KOPT-K1 (cell line): ENCODE results near the gene MCUR1.

Source experiments
- H3K27ac ChIP-seq: fragments of 200-600 bp; sonication (generic); 2 replicates; pipeline ENCODE4 v1.5.1; 2016; ENCODE audit warnings: antibody characterized with exemption, mild to moderate bottlenecking, low read depth, low read length; ENCODE audit not compliant: poor library complexity, severe bottlenecking
- H3K36me3 ChIP-seq: fragments of 200-600 bp; sonication (generic); 2 replicates; pipeline ENCODE4 v1.5.1; 2017; ENCODE audit warnings: antibody characterized with exemption, mild to moderate bottlenecking, low read length, moderate library complexity; ENCODE audit not compliant: insufficient read depth
- H3K9me3 ChIP-seq: fragments of 200-600 bp; sonication (generic); 2 replicates; pipeline ENCODE4 v1.5.1; 2017; ENCODE audit warnings: antibody characterized with exemption, low read length, mild to moderate bottlenecking; ENCODE audit not compliant: insufficient read depth, poor library complexity, severe bottlenecking

MCUR1 gene

DNA sequence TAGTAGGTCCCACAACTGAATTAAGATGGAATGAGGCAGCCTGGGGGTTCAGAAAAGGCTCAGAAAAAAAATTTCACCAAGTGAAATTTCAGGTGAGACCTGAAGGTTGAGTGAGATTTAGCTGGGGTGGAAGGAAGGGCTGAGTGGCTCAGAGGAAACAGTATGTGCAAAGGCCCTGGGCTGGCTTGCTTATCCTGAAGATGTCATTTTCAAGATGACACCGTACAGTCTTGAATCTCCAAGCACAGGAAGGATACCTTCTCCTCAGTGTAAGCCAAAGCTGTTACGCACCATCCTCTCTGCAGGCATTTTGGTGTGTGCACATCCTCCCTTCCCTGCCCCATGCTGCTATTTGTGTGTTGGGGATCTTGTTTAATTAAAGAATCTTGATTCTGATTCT, 59.7 kb downstream of the MCUR1 start:
- no peaks in the 10 kb centered on the region for H3K9me3 ChIP-seq
- no peak overlapping the region for H3K27ac ChIP-seq
- H3K36me3 ChIP-seq = no peaks in the 10 kb centered on the region

DNA sequence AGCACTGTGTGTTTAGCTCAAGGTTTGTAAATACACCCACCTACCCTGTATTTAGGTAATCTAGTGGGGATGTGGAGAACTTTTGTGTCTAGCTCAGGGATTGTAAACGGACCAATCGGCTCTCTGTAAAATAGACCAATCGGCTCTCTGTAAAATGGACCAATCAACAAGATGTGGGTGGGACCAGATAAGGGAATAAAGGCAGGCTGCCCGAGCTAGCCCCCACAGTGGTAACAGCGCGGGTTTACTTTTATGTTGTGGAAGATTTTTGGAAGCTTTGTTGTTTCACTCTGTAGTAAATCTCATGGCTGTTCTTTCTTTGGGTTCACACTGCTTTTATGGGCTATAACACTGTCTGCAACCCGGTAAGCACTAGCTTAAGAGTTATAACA, 70.6 kb downstream of the MCUR1 start:
- Histone ChIP-seq H3K27ac (no peak overlapping the region), H3K9me3 (peaks cover 7% of the 10 kb centered on the region), H3K36me3 (no peaks in the 10 kb centered on the region)

DNA sequence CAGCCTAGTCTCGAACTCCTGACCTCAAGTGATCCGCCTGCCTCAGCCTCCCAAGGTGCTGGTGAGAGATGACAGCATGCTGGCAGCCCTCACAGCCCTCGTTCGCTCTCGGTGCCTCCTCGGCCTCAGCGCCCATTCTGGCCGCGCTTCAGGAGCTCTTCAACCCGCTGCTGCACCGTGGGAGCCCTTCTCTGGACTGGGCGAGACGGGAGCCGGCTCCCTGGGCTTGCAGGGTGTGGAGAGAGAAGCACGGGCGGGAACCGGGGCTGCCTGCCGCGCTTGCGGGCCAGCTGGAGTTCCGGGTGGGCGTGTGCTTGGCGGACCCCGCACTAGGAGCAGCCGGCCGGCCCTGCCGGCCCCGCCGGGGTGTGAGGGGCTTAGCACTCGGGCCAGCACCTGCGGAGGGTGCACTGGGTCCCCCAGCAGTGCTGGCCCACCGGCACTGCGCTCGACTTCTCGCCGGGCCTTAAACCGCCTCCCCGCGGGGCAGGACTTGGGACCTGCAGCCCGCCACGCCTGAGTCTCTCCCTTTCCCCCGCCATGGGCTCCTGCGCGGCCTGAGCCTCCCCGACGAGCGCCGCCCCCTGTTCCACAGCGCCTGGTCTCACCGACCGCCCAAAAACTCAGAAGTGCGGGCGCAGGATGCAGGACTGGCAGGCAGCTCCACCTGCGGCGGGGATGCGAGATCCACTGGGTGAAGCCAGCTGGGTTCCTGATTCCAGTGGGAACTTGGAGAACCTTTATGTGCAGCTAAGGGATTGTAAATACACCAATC, 71.2 kb downstream of the MCUR1 start:
- peaks cover 7% of the 10 kb centered on the region for H3K9me3 ChIP-seq
- no peak overlapping the region for H3K27ac ChIP-seq
- H3K36me3 ChIP-seq = no peaks in the 10 kb centered on the region

DNA sequence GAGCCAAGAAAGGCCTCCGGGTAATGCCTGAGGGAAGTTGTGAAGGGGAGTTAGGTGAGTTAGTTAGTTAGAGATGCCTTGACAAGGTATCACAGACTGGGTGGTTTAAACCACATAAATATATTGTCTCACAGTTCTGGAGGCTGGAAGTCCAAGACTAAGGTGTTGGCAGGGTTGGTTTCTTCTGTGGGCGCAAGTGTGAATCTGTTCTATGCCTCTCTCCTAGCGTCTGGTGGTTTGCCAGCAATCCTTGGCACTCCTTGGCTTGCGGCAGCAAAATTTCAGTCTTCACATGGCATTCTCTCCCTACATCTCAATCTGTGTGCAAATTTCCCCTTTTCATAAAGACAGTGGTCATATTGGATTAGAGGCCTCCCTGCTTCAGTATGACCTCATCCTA, 73.0 kb downstream of the MCUR1 start:
- Histone ChIP-seq H3K9me3 (peaks cover 7% of the 10 kb centered on the region), H3K27ac (no peak overlapping the region)

More for the DNA sequence above, 73.0 kb downstream of the MCUR1 start:
- no peaks in the 10 kb centered on the region for H3K36me3 ChIP-seq
